Neural progenitor cell (in vitro differentiated cells): ENCODE data around the gene FARS2. TPM values are rescaled to one million over a fixed set of nuclear protein-coding genes. Genes with fewer than 3 reads are reported as not detected.

Source experiments
- DNase-seq: peaks from one replicate; pipeline ENCODE4 v3.0.0-alpha.2; 2016; ENCODE audit warnings: low spot score
- H2AFZ ChIP-seq: fragments of 200-600 bp; sonication (generic); replicated peaks from 2 replicates; pipeline ENCODE4 v1.6.1; 2016; ENCODE audit warnings: antibody characterized with exemption
- H3F3A ChIP-seq: fragments of 200-600 bp; sonication (generic); 2 replicates; pipeline ENCODE4 v1.6.1; 2016; ENCODE audit warnings: antibody characterized with exemption, low read depth
- H3K27ac ChIP-seq: fragments of 200-600 bp; sonication (generic); 2 replicates; pipeline ENCODE4 v1.5.1; 2016; ENCODE audit warnings: mild to moderate bottlenecking
- H3K27me3 ChIP-seq: fragments of 200-600 bp; sonication (generic); 2 replicates; pipeline ENCODE4 v1.6.1; 2016; ENCODE audit warnings: mild to moderate bottlenecking, moderate library complexity
- H3K36me3 ChIP-seq: fragments of 200-600 bp; sonication (generic); 2 replicates; pipeline ENCODE4 v1.5.1; 2016
- H3K4me1 ChIP-seq: fragments of 200-600 bp; sonication (generic); 2 replicates; pipeline ENCODE4 v1.6.1; 2016; ENCODE audit warnings: mixed run types
- H3K4me2 ChIP-seq: fragments of 200-600 bp; sonication (generic); 2 replicates; pipeline ENCODE4 v1.6.1; 2016
- H3K4me3 ChIP-seq: fragments of 200-600 bp; sonication (generic); 2 replicates; pipeline ENCODE4 v1.5.1; 2016
- H3K79me2 ChIP-seq: fragments of 200-600 bp; sonication (generic); 2 replicates; pipeline ENCODE4 v1.6.1; 2016; ENCODE audit warnings: low read depth
- H3K9ac ChIP-seq: fragments of 200-600 bp; sonication (generic); 2 replicates; pipeline ENCODE4 v1.6.1; 2016
- H3K9me3 ChIP-seq: fragments of 200-600 bp; sonication (generic); 2 replicates; pipeline ENCODE4 v1.5.1; 2016; ENCODE audit warnings: low read depth
- H4K20me1 ChIP-seq: fragments of 200-600 bp; sonication (generic); 2 replicates; pipeline ENCODE4 v1.6.1; 2016; ENCODE audit warnings: low read depth
- H3K27ac Mint-ChIP-seq: 3 replicates; pipeline ENCODE4 v1.8.0; 2021; ENCODE audit warnings: mixed read lengths
- H3K27me3 Mint-ChIP-seq: 2 replicates; pipeline ENCODE4 v1.8.0; 2022; ENCODE audit warnings: low read depth, mild to moderate bottlenecking, inconsistent platforms, moderate library complexity, mixed read lengths; ENCODE audit not compliant: insufficient read depth
- H3K36me3 Mint-ChIP-seq: 3 replicates; pipeline ENCODE4 v1.8.0; 2021; ENCODE audit warnings: mixed read lengths
- H3K4me1 Mint-ChIP-seq: 3 replicates; pipeline ENCODE4 v1.8.0; 2021; ENCODE audit warnings: mixed read lengths
- H3K4me3 Mint-ChIP-seq: 3 replicates; pipeline ENCODE4 v1.8.0; 2021; ENCODE audit warnings: mild to moderate bottlenecking, moderate library complexity, mixed read lengths
- H3K9me3 Mint-ChIP-seq: 3 replicates; pipeline ENCODE4 v1.8.0; 2020; ENCODE audit warnings: mixed read lengths
- EZH2 ChIP-seq: fragments of 200-600 bp; sonication (generic); IDR thresholded peaks from 2 replicates; pipeline ENCODE4 v1.6.1; 2017; ENCODE audit warnings: antibody characterized with exemption, mild to moderate bottlenecking, moderate library complexity
- EZH2phosphoT487 ChIP-seq: fragments of 200-600 bp; sonication (generic); IDR thresholded peaks from 2 replicates; pipeline ENCODE4 v1.6.1; 2017; ENCODE audit warnings: antibody characterized with exemption
- total RNA-seq: library from RNA; depleted of rRNA; stranded (reverse); fragments of >200 nt; gene quantifications from 2 replicates; pipeline ENCODE4 v1.2.3, GENCODE V29; 2015; ENCODE audit warnings: low replicate concordance
- TF ChIP-seq, protein P1 (sequence below): fragments of 200-600 bp; sonication (generic); IDR thresholded peaks from 2 replicates; pipeline ENCODE4 v1.5.1; 2017; ENCODE audit warnings: antibody characterized with exemption, mild to moderate bottlenecking

FARS2 gene
- total RNA-seq, 1 donor from 2014 or later = 10.8 TPM

DNA sequence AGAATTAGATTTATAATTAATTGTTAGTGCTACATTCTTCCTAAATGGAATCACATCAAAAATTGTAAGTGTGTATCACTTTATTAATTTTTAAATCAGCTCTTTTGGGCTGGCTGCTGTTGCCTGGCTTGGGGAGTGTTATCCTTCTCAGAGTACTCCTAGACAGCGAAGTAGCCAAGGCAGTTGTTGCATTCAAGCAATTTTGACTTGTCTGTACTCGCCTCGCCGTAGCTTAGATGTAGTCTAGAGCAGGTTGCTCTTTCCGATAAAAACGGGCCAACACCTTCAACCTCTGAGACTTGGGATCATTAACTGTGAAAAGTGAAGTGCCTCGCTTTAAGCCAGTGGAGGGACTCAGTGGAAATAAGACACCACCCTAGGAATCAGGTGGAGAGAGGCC lies 151.3 kb downstream of the FARS2 start:
- Mint-ChIP-seq H3K36me3 (peaks cover 3% of the 10 kb centered on the region), H3K4me3 (no peak overlapping the region), H3K9me3 (peaks cover 6% of the 10 kb centered on the region), H3K4me1 (peaks cover 12% of the 10 kb centered on the region), H3K27me3 (no peaks in the 10 kb centered on the region), H3K27ac (no peak overlapping the region)
- TF ChIP-seq EZH2phosphoT487 (no peak), EZH2 (no peak)
- TF ChIP-seq, protein P1, sequence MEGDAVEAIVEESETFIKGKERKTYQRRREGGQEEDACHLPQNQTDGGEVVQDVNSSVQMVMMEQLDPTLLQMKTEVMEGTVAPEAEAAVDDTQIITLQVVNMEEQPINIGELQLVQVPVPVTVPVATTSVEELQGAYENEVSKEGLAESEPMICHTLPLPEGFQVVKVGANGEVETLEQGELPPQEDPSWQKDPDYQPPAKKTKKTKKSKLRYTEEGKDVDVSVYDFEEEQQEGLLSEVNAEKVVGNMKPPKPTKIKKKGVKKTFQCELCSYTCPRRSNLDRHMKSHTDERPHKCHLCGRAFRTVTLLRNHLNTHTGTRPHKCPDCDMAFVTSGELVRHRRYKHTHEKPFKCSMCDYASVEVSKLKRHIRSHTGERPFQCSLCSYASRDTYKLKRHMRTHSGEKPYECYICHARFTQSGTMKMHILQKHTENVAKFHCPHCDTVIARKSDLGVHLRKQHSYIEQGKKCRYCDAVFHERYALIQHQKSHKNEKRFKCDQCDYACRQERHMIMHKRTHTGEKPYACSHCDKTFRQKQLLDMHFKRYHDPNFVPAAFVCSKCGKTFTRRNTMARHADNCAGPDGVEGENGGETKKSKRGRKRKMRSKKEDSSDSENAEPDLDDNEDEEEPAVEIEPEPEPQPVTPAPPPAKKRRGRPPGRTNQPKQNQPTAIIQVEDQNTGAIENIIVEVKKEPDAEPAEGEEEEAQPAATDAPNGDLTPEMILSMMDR = no peak
- DNase-seq = no peak
- Histone ChIP-seq H3K9ac (no peak overlapping the region), H3K79me2 (no peaks in the 10 kb centered on the region), H2AFZ (no peak overlapping the region), H3K27me3 (no peaks in the 10 kb centered on the region), H3K9me3 (no peaks in the 10 kb centered on the region), H3K4me2 (no peak overlapping the region), H3K36me3 (no peaks in the 10 kb centered on the region), H3K4me3 (no peak overlapping the region), H4K20me1 (no peaks in the 10 kb centered on the region), H3F3A (peaks cover 26% of the 10 kb centered on the region), H3K4me1 (peaks cover 21% of the 10 kb centered on the region), H3K27ac (no peak overlapping the region)

DNA sequence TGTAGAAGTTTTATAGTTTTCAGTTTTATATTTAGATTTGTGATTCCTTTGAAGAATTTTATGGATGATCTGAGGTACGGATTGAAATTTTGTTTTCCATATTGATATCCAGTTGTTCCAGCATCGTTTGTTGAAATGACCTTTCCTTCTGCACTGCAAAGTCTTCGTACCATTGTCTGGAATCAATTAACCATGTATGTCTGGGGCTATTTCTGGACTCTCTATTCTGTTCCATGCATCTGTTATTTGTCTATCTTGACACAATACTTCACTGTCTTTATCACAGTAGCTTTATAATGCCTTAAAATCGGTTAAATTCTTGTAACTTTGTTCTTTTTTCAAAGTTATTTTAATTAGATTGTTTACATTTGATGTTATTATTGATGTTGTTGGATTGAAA lies 154.9 kb downstream of the FARS2 start:
- Histone ChIP-seq H3K9ac (no peak overlapping the region), H2AFZ (no peak overlapping the region), H3K27me3 (no peaks in the 10 kb centered on the region), H3K36me3 (no peaks in the 10 kb centered on the region), H4K20me1 (no peaks in the 10 kb centered on the region), H3K4me2 (no peak overlapping the region), H3K9me3 (no peaks in the 10 kb centered on the region), H3K27ac (no peak overlapping the region), H3F3A (peaks cover 17% of the 10 kb centered on the region), H3K4me1 (peaks cover 17% of the 10 kb centered on the region), H3K4me3 (no peak overlapping the region), H3K79me2 (no peaks in the 10 kb centered on the region)
- TF ChIP-seq, protein P1 = no peak
- TF ChIP-seq EZH2phosphoT487 (no peak), EZH2 (no peak)
- H3K4me1 Mint-ChIP-seq = peaks cover 10% of the 10 kb centered on the region
- no peak overlapping the region for H3K27ac Mint-ChIP-seq
- no peak for DNase-seq
- peaks cover 3% of the 10 kb centered on the region for H3K27me3 Mint-ChIP-seq
- peaks cover 13% of the 10 kb centered on the region for H3K36me3 Mint-ChIP-seq
- no peak overlapping the region for H3K4me3 Mint-ChIP-seq
- H3K9me3 Mint-ChIP-seq = peaks cover 16% of the 10 kb centered on the region

DNA sequence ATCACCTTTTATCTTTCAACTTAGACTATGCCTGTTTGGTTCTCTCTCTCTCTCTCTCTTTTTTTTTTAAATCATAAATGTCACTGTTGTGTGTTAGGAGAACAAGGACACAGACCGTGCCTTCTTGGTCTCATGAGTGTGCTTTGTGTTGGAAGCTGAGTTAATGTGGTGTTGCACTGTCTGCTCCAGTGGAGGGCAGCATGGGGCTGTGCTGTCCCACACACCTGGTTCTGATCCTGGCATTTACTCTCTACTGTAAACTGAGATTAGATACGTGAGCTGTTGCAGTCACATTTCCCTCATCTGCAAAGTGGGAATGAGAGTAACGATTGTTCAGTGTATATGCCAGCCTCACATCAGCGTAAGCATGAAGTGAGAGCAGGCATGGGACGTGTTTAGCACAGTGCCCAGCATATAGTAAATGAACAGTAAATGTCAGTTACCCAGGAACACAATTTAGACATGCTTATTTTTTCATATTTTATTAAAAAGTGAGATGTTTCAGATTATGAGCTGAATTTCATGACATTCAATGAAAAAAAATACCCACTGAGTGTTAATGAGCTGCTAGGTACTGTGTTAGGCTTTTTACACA lies 161.1 kb downstream of the FARS2 start:
- Histone ChIP-seq H3K4me2 (no peak overlapping the region), H3K9ac (no peak overlapping the region), H3F3A (no peaks in the 10 kb centered on the region), H3K27ac (no peak overlapping the region), H3K4me1 (peaks cover 3% of the 10 kb centered on the region), H3K36me3 (no peaks in the 10 kb centered on the region), H3K9me3 (no peaks in the 10 kb centered on the region), H4K20me1 (no peaks in the 10 kb centered on the region), H3K27me3 (no peaks in the 10 kb centered on the region), H2AFZ (no peak overlapping the region), H3K4me3 (no peak overlapping the region), H3K79me2 (no peaks in the 10 kb centered on the region)
- no peak overlapping the region for H3K4me3 Mint-ChIP-seq
- peaks cover 21% of the 10 kb centered on the region for H3K9me3 Mint-ChIP-seq
- TF ChIP-seq, protein P1 = peak; percentile 69
- no peak for TF ChIP-seq EZH2
- peaks cover 24% of the 10 kb centered on the region for H3K36me3 Mint-ChIP-seq
- H3K27ac Mint-ChIP-seq = no peak overlapping the region
- peaks cover 3% of the 10 kb centered on the region for H3K27me3 Mint-ChIP-seq
- peak; percentile 60 for DNase-seq
- H3K4me1 Mint-ChIP-seq = peaks cover 6% of the 10 kb centered on the region
